Measurements from ENCODE around the gene GRIA4.
"Not testable (repeated sequence)": the region's sequence is repeated elsewhere in the genome, so short reads cannot be mapped to it uniquely, and the experiment has no call there.

Gene GRIA4

DNA sequence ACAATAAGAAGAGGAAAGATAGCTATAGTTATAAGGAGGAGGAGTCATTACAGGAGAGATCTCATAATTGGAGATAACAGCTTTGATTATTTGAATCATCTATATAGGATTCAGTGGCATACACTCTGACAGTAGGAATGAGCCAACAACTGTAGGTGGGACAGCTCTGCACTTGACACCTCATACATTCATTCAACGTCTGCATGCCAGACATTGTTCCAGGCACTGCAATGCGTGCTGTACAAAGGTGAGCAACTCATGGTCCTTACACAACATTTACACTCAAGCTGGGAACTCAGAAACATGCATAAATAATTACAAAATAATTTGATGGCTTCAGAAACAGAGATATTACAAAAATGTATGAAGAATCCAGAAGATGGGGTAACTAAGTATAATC lies 257.9 kb downstream of the GRIA4 start:
- DNase-seq = no peak

DNA sequence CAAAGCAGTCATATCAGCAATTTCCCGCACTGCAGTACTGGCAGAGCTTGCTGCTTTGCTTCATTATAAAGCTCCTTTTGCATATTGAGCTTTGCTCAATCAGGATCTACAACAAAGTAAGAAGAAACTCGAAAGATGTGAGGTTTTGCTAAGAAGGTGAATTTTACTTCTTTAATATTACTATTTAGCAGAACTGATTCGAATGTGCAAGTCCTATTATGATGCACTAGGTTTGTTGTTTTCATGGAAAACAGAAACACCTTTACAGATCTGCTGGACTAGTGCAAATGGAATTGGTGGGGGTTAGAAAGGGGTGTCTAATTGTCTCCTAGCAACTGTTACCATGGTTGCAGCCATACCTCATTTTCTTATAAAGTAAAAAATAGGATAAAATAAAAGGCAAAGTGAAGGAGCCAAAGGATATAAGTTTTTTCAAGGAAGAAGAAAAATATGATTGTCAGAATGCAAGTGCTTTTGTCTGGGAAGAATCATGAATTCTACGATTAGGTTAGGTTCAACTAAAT lies 259.0 kb downstream of the GRIA4 start:
- no peak for DNase-seq

DNA sequence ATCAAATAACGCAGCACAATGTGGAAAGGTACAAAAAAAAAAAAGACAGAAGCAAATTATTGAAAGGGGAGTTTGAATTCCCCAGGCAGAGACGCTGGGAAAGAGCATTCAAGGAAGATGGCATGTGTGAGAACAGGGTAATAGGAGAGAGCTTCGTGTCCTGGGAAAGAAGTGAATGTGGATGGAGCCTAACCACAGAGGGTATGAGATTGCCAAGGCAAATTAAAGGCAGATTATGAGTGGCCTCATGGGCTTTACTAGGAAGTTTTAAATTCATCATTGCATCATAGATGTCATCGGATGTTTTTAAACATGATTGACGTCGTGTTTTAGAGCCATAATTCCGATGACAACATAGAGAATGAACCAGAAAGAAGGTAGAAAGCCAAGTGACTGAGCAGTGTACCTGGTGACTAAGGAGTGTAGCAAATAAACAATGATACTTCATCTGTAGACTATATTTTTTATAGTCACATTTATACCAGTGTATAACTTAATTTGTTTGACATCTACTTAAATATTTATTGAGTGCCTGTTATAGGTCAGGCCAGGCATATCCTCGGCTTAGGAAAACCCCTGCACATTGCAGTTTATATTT lies 260.7 kb downstream of the GRIA4 start:
- no peak for DNase-seq

DNA sequence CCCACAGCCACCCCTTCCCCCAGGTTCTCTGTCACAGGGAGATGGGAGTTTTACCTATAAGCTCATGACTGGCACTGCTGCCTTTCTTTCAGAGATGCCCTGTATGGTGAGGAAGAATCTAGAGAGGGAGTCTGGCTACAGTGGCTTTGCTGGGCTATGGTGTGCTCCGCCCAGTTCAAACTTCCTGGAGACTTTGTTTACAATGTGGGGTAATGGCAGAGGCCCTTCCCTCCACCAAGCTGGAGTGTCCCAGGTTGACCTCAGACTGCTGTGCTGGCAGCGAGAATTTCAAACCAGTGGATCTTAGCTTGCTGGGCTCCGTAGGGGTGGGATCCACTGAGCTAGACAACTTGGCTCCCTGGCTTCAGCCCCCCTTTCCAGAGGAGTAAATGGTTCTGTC lies 268.6 kb downstream of the GRIA4 start:
- DNase-seq = no peak

DNA sequence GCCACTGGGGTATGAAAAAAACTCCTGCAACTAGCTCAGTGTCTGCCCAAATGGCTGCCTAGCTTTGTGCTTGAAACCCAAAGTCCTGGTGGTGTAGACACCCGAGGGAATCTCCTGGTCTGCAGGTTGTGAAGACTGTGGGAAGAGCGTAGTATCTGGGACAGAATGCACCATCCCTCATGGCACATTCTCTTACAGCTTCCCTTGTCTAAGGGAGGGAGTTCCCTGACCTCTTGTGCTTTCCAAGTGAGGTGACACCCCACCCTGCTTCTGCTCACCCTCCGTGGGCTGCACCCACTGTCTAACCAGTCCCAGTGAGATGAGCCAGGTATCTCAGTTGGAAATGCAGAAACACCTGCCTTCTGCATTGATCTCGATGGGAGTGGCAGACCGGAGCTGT lies 269.1 kb downstream of the GRIA4 start:
- DNase-seq = not testable (repeated sequence)

DNA sequence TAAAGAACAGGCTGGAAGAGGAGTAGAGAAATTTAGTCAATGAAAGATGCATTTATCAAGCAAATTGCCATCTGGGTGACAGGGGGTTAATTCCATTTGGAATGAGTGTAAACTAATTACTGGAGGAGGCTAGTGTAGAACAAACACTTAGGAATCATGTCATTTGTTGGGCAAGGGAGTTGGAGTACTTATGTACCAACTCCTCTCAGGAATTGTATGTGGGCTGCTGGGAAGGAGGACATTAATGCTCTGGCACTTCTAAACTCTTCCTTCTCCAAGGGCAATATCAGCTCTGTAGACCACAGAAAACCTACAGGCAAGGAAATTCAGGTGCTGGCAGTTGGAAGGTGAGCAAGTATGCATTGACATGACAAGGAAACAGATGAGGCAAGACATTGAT lies 271.2 kb downstream of the GRIA4 start:
- DNase-seq = no peak

DNA sequence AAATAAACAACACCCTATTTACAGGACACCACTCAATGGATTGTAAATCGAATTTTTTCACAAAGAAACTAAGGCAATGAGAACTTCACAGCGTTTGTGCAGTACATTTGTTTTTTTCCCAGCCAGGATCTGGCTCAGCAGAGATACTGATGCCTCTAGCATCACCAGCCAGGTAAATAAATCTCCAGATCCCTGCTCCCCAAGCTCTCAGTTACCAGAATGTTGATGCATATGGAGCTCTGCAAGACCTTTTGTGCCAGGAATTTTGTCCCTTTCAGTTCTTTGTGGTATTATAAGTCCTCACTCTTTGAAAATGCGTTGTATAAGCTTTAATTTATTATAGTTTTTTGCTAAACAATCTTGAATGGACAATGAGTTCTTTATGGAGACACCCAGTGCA lies 274.6 kb downstream of the GRIA4 start:
- no peak for DNase-seq

DNA sequence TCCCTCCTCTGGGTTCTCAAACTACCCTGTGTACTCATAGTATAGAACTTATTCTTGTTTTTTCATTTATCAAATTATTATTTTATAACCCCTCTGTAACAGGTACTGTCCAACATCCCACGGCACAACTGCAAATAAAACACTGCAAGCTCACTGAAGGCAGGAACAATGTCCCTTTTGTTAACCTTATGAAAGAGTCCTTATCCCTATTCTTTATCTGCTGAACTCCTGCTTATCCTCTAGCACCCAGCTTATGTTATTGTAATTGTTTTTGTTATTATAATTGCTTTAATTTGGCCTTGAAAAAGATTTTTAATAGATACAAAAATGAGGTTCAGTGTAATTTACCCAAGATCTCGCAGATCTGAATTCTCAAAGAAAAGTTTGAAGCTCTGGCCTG lies 281.8 kb downstream of the GRIA4 start:
- DNase-seq = no peak

DNA sequence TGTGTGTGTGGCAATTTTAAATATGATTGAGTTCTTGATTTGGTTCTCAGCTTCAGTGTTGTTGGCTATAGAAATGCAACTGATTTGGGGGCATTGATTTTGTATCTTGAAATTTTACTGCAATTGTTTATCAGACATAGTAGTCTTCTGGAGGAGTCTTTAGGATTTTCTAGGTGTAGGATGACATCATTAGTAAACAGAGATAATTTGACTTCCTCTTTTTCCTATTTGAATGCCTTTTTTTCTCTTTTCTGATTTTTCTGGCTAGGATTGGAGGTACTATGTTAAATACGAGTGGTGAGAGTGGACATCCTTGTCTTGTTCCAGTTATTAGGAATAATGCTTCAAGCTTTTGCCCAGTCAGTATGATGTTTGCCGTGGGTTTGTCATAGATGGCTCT lies 287.3 kb downstream of the GRIA4 start:
- DNase-seq = no peak

DNA sequence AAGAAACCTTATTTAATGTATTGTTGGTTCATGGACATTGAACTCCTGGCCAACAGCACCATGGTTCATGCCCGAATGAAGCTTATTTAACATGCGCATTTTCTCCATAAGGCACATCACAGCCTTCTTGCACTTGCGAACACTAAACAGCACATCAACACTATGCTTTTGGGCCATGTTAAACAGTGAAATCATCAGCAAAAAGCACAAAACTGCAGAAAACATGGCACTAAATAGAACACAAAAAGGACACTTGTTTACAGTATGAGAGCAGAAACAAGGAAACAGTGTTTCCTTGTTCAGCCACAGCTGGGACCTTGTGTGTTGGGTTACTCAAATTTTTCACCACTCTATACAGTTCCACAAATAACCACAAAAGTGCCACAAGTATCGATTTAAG lies 289.9 kb downstream of the GRIA4 start:
- no peak for DNase-seq

DNA sequence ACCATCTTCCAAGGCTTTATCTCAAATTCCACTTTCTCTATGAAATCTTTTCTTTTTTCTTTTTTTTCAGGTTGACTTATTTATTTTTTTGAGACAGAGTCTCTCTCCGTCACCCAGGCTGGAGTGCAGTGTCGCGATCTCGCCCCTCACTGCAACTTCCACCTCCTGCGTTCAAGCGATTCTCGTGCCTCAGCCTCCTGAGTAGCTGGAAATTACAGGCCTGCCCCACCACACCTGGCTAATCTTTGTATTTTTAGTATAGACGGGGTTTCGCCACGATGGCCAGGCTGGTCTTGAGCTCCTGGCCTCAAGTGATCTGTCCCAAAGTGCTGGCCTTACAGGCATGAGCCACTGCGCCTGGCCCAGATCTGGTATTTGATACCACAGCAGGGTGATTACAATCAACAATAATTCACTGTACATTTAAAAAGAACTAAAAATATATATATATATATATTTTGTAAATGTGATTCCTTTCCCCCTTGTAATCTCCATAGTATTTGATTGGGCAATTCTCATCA lies 290.7 kb downstream of the GRIA4 start:
- no peak for DNase-seq

DNA sequence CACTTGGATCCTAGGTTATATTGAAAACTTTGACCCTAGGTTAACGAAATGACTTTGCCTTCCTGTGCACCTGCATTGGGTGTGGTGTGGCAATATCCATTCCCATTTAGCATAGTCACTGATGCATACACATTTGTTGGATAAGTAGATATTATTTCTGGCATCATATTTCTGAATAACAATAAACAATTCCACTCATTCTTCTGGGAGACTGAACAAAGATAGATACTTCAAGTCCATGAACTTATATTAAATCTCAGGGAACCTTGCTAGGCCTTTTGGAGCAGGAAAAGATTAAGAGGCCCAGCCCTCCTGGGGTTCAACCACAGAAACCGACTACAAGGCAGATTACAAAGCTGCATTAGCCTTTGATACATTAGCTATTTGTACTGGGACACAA lies 293.2 kb downstream of the GRIA4 start:
- DNase-seq = no peak

DNA sequence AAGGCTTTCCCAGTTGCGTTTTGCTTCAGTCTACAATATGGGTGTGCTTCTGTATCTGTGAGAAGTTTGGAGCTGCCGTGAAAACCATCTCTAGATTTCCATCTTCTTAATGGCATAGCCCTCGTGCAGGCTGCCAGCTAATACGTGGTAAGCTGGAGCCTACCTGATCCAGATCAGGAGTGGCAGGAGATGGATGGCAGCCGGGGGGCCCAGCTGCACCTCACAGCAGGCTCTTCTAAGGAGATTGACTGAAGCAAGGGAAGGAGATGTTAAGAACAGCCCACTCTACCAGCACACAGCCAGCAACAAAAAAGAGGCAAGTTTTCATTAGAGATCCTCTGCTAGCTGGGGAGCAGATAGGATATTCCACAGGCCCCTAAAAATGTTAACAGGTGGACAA lies 296.6 kb downstream of the GRIA4 start:
- no peak for DNase-seq

DNA sequence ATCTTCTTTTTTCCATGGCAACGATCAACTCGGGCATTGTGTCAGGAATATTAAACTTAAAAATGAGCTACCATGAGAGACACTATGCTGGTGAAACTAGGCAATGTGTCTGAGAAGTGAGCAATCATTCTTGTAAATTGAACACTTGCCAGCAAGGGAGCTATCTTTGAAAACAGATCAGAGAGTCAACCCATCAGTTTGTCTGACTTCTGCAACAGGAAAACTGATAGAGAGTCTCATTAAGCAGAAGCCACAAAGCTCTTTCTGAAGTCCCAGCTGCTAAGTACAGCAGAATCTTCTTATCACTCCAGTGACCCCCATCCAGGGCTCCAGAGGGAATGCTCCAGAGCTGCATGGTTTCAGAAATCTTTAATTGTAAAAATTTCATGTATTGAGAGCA lies 297.4 kb downstream of the GRIA4 start:
- no peak for DNase-seq

DNA sequence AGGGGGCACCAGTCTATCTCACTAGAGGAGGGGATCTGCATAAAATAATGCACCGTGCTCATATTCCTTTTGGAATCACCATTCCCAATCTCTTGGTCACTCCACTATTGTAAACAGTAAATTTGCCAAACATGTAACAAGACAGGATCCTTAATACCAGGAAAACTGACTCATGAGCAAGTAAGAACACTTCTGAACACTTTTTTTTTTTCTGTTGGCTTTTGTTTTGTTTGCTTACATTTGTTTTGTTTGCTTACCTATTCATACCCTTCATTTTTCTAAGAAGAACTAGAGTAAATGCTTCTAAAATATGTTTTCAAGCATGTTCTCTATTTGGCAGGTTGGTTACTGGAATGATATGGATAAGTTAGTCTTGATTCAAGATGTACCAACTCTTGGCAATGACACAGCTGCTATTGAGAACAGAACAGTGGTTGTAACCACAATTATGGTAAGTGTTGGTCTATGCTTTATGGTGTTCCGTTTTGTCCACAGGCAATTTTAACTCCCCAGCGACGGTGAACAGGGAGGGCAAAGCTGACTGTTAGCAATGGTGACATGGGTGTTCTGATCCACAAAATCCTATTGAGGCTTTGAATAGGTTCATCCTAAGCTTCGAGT lies 300.3 kb downstream of the GRIA4 start:
- no peak for DNase-seq

DNA sequence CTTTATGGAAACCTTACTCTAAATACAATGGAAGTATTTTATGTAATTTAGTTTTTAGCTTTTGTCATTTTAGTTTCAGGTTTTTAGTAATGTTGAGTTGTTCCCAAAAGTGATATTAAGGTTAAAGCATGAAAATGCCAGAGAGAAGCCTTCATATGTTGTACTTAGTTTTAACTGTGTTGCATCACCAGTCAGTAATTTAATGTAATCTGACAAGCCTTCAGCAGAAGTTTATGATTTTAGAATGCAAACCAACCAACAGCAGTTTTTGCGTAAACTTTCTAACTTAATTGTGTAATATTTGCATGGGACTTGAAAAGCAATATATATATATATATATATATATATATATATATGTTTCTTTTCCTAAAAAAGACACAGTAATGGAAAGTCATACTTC lies 301.6 kb downstream of the GRIA4 start:
- no peak for DNase-seq

DNA sequence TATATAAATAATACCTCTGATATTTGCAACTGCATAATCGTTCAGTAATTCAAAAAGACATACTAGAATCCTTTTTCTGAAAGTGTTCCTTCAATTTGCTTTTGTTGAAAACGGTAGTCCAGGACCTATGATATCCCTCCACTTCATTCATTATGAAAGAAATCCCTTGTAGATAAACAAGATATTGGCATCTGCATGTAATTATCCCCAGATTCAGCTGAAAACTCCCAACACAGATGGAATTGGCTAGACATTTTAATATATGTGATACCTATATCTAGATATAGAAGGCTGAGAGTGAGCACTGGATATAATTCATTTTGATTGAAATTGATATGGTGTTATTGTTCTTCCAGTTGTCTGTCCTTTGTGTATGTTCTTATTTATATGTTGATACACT lies 302.8 kb downstream of the GRIA4 start:
- no peak for DNase-seq

DNA sequence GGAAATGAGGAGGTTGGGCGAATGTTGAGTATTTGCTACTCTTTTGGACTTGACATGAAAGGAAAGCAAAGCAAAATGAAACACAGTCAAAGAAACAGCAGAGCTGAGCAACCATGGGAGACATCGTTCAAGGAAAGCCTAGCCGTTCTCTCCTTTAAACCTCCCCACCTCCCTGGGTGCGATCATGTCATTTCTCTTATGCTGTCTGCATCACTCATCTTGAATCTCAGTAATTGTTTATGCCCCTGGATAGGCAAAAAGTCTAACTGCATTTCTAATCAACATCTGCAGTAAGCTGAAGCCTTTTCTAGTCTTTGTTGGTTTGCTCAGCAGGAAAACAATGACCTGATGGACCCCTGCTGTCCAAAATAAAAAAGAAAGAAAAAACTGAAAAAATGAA lies 305.1 kb downstream of the GRIA4 start:
- DNase-seq = no peak

DNA sequence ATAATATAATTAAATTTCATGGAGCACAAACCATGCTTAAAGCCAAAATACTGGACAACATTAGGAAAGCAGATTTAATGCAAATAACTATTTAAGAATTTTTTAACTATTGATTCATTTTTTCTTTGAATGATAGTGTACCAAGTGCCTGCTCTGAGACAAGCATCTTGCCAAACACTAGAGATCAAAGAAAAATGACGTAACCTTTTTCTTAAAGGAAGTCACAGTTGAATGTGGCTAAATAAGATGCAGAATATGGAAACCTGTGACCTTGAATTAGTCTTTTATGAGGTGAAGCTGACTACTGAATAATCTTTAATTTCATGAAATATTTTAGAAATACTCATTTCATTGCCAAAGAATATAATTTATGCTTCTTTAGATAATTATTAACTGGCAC lies 308.2 kb downstream of the GRIA4 start:
- no peak for DNase-seq

DNA sequence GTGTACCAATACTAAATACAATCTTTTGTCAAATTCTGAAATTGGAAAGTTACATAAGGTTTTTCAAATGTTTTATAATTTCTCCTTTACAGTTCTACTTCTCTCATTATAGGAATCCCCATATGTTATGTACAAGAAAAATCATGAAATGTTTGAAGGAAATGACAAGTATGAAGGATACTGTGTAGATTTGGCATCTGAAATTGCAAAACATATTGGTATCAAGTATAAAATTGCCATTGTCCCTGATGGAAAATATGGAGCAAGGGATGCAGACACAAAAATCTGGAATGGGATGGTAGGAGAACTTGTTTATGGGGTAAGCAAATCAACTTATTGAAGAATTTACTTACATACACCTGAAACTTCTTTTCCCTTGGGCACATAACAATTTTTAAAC lies 308.7 kb downstream of the GRIA4 start:
- DNase-seq = no peak

DNA sequence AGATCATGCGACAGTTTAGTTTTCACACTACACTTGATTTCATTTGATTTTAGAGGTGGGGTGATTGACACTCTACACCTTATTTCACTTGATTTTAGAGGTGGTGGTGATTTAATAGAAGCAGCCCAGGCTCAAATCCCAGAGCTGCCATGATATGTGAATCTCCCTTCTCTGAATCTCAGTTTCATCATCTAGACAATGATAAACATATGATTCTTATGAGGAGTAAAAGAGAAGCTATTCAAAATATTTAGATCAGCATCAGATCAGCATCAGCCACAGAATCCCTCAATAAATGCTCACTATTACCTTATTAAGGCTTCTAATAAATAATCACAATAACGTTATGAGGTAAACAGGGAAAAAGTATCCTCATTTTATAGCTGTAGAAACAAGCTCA lies 313.4 kb downstream of the GRIA4 start:
- no peak for DNase-seq

DNA sequence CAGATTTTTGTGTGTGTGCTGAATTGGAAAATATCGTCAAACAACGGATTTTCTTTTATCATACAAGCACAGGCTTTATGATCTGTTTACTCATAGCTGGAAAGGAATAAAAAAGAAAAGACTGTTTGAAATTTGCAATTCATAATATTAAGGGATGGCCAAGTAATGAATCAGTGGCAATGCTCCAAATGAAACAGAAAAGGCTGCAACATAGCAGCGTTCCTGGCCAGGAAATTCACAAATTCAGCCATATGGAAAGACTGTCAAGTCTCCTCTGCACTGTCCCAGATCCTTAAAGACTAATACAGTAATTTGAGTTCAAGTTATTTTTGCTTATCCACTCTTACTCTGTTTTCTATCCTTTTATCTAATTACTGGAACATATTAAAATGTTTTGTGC lies 313.9 kb downstream of the GRIA4 start:
- no peak for DNase-seq

DNA sequence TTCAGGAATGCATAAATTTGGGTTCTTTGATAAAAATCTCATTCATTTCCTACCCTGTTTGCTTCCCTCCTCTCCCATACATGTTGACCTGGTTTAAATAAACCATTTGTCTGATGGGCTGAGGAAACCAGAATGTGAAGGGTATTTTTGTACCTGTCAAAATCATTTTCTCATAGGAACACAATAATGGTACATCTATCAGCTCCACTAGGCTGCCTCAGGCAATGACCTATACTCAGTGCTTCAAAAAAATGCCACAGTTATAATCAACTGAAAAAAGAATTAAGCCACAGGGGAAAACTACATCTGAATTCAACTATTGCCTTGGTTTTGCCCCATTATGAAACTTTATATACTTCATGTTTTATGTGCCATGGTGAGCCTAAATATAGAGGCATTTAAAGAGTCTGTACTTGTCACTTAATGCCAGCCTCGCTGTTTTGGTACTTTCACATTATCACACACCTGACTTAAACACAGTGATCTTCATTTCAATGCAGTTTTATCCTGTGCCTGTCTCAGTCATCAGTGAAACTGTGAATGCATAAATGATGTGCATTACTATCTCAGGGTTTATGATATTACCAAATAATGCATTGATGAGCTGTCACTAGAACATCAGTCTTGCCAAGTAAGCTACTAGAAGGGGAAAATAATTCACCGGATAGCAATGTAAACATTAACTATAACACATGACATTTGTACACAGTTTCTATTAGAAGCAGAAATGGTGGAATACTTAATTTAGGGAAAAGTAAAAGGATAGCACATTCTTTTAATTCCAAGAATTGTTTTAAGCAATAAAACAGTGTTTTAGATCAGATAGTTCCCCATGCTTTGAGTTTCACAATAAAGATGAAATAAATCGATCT lies 319.4 kb downstream of the GRIA4 start:
- no peak for DNase-seq

DNA sequence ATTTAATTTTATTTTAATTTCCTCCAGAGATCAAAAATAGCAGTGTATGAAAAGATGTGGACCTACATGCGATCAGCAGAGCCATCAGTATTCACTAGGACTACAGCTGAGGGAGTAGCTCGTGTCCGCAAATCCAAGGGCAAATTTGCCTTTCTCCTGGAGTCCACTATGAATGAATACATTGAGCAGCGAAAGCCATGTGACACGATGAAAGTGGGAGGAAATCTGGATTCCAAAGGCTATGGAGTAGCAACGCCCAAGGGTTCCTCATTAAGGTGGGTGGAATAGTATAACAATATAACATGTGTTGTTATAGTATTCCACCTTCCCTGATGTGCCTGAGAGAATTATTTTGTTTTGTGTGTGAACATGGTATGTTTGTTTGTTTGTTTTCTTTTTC lies 323.8 kb downstream of the GRIA4 start:
- no peak for DNase-seq
